Kidney (tissue), 14 donors: ENCODE data around the gene INPP5F. TPM values are rescaled to one million over a fixed set of nuclear protein-coding genes. Genes with fewer than 3 reads are reported as not detected.

Experiments used
- DNase-seq, 5 donors: peaks; one replicate each; pipeline ENCODE4 v3.0.0-alpha.2; 2013 to 2020
- FAIRE-seq: peaks from 2 replicates; lab custom pipeline; 2012; peaks lifted over from hg19 to GRCh38; lab: Jason Lieb, UNC
- H3K27ac ChIP-seq, 2 donors: one replicate each; pipeline ENCODE4 v1.7.0; 2013; ENCODE audit warnings: low read depth in 2 of 2, low read length in 2 of 2, inconsistent platforms in 1 of 2
- H3K27me3 ChIP-seq: one replicate; pipeline ENCODE4 v1.7.1; 2013; ENCODE audit warnings: low read length, inconsistent platforms; ENCODE audit not compliant: control insufficient read depth, insufficient read depth
- H3K36me3 ChIP-seq, 3 donors: one replicate each; pipeline versions ENCODE4 v1.7.0 to v1.7.1; 2013; ENCODE audit warnings: low read length in 3 of 3, control low read depth in 1 of 3, inconsistent platforms in 1 of 3; ENCODE audit not compliant: insufficient read depth in 3 of 3, control insufficient read depth in 2 of 3
- H3K4me1 ChIP-seq, 3 donors: one replicate each; pipeline versions ENCODE4 v1.7.0 to v1.7.1; 2013; ENCODE audit warnings: low read length in 3 of 3, inconsistent platforms in 1 of 3, low read depth in 1 of 3; ENCODE audit not compliant: control insufficient read depth in 2 of 3, insufficient read depth in 2 of 3
- H3K4me3 ChIP-seq, 3 donors: one replicate each; pipeline versions ENCODE4 v1.7.0 to v1.8.1; 2013; ENCODE audit warnings: low read length in 3 of 3, control low read depth in 1 of 3, inconsistent platforms in 1 of 3
- H3K9ac ChIP-seq, 3 donors: one replicate each; pipeline versions ENCODE4 v1.7.0 to v1.7.1; 2013; ENCODE audit warnings: low read length in 3 of 3, control low read depth in 1 of 3, inconsistent platforms in 1 of 3
- H3K9me3 ChIP-seq, 3 donors: one replicate each; pipeline versions ENCODE4 v1.7.0 to v1.7.1; 2013; ENCODE audit warnings: low read length in 3 of 3, control low read depth in 1 of 3, inconsistent platforms in 1 of 3; ENCODE audit not compliant: control insufficient read depth in 2 of 3, insufficient read depth in 1 of 3
- intact Hi-C: fragments of 100-400 bp; cut with DNase I; formaldehyde crosslinking; loops from one replicate; pipeline ENCODE4 v1.11.1; 2022
- polyA plus RNA-seq: library from polyadenylated mRNA; stranded (reverse); fragments of 350-450 nt; fragmentation: Illumina TruSeq; extraction: RNeasy Lipid Tissue Mini Kit (QIAGEN cat#74804); gene quantifications from one replicate; pipeline ENCODE4 v1.2.3, GENCODE V29; 2014; ENCODE audit warnings: low read depth, low replicate concordance; ENCODE audit not compliant: insufficient read depth
- total RNA-seq: library from RNA; stranded (reverse); fragmentation: NEBNext Ultra II Directional; extraction: Animal tissue kit (Norgen Biotek cat#: 25700); gene quantifications from one replicate; pipeline ENCODE4 v1.2.1, GENCODE V29; 2021
- TF ChIP-seq, protein P1 (sequence below): IDR thresholded peaks from 3 replicates; pipeline ENCODE4 v1.5.1; 2012; ENCODE audit warnings: mild to moderate bottlenecking, moderate library complexity, borderline replicate concordance; ENCODE audit not compliant: insufficient read depth; ENCODE audit errors: extremely low read depth
- donor health status: control.
- donor health status: control.
- donor health status: control.
- donor health status: control.
- donor health status: control.
- donor health status: DM: yes; HTN: yes; CAD: no.
- donor health status: Normal renal cell carcinoma (clear cell type).

INPP5F gene
- total and polyA plus RNA-seq, 2 donors from 2014 or later = 16.4 to 17.5 TPM

DNA sequence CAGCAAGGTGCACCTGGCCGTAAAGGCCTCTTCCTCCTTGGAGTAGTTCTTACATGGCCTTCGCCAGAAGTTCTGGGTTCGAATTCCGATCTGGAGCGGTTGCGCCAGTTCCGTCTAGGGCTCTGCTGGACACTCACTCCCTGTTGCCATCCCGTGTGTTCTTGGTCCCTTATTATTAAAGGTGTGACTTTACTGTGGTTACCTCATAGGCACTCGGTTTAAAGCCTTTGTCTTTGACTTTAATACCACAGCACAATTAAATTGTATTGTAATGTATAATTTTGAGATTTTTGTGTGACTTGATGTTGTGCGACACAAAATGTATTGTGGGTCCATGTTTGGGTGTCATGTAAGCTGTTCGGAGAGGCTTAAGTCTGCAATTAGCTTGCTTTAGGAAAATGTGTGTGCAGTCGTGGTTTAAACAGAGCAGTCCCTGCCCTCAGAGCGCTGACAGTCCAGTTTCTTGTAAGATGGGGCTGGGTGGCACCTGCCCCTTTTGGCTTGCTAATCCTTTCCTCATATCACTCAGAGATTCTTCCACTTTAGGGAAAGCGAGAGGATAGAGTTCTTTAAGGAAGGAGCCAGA, 919 bp downstream of the INPP5F start:
- Histone ChIP-seq H3K9ac (peak overlapping the region; percentile 5 to 75 (median 42)), H3K4me3 (peak overlapping the region; percentile 66 to 71 (median 69)), H3K36me3 (no peaks in the 10 kb centered on the region), H3K9me3 (no peaks in the 10 kb centered on the region), H3K4me1 (peaks cover 7 to 21% (median 14%) of the 10 kb centered on the region in 3 donors), H3K27ac (peak overlapping the region; percentile 70 to 77), H3K27me3 (no peaks in the 10 kb centered on the region)
- TF ChIP-seq, protein P1, sequence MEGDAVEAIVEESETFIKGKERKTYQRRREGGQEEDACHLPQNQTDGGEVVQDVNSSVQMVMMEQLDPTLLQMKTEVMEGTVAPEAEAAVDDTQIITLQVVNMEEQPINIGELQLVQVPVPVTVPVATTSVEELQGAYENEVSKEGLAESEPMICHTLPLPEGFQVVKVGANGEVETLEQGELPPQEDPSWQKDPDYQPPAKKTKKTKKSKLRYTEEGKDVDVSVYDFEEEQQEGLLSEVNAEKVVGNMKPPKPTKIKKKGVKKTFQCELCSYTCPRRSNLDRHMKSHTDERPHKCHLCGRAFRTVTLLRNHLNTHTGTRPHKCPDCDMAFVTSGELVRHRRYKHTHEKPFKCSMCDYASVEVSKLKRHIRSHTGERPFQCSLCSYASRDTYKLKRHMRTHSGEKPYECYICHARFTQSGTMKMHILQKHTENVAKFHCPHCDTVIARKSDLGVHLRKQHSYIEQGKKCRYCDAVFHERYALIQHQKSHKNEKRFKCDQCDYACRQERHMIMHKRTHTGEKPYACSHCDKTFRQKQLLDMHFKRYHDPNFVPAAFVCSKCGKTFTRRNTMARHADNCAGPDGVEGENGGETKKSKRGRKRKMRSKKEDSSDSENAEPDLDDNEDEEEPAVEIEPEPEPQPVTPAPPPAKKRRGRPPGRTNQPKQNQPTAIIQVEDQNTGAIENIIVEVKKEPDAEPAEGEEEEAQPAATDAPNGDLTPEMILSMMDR = no peak
- no peak for FAIRE-seq
- intact Hi-C loops = no loop called here
- peak in 1 of 5 donors; percentile 36 for DNase-seq

DNA sequence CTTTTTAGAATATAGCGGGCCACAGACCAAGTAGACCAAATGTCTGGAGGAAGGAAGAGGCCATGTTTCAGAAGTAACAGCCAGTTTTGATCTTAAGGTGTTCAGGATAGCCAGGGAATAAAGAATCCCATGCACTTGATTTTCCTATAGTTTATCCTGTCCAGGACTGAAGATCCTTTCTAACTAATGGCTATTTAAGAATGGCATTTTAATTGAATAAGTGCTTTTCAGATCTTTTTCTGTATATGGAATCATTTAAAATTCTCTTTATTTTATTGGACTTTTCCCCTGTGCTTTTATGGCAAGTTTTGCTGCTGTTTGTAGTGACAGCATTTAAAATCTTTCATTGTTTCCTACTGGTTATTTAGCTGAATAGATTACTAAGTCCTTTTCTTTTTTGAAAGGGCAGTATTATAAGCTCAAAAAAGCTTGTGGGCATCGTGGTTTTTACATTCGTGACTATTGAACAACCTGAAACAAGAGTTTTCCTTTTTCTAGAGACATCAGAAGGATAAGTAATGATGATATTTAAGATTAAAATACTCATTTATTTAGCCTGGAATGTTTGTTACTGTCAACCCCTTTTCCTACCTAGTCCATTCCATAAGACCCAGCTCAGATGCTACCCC, 2.4 kb downstream of the INPP5F start:
- Histone ChIP-seq H3K36me3 (no peaks in the 10 kb centered on the region), H3K27me3 (no peaks in the 10 kb centered on the region), H3K9ac (no peak overlapping the region), H3K9me3 (no peaks in the 10 kb centered on the region), H3K27ac (no peak overlapping the region), H3K4me1 (peaks cover 7 to 21% (median 14%) of the 10 kb centered on the region in 3 donors), H3K4me3 (no peak overlapping the region)
- no peak for DNase-seq
- intact Hi-C loops = no loop called here
- no peak for FAIRE-seq
- TF ChIP-seq, protein P1 = no peak

DNA sequence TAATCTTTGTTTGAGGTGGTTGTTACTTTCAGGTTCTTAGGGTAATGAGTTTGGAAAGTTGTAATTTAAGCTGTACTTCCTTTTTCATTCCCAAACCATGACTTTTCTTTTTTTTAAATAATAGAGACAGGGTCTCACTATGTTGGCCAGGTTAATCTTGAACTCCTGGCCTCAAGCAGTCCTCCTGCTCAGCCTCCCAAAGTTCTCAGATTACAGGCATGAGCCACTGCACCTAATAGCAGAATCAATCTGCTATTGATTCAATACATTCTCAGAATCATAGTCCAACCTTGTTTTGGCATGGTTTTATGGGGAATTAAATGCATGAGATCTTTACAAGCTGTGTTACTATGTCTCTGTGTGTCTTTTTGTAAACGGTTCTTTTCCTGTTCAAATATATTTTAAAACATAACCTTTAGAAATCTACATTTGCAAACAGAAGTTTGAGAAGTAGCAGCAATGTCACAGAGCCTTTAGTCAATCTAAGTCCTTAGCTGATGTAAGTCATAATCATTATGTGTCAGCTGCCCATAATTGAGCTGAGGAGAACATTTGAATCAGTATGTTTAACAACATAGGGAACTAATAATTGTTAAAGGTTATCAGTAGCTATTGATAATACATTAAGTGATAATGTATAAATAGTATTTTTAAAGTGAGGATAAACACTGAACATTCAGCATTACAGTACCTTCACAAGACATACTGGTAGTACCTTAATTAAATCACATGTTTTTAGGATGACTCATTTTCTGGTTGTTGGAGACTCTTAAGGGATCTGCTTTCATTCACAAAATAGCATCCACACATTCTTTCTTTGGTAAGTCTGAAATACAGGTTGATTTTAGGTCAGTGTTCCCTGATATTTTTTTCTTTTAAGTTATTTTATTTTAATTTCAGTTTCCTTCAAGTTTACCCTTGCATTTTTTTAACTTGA, 8.8 kb downstream of the INPP5F start:
- FAIRE-seq (peak; percentile 19), DNase-seq (no peak)
- intact Hi-C loops = no loop called here
- no peaks in the 10 kb centered on the region for H3K4me1 ChIP-seq
- H3K4me3 ChIP-seq = no peak overlapping the region
- TF ChIP-seq, protein P1 = no peak
- H3K9me3 ChIP-seq = no peaks in the 10 kb centered on the region
- no peak overlapping the region for H3K27ac ChIP-seq
- H3K36me3 ChIP-seq = no peaks in the 10 kb centered on the region
- H3K27me3 ChIP-seq = no peaks in the 10 kb centered on the region
- no peak overlapping the region for H3K9ac ChIP-seq
